Mammary epithelial cell (primary cell): ENCODE results near the gene MBP.

Source experiments
- CTCF ChIP-seq, 2 donors: IDR thresholded peaks in 1 of 2; conservative IDR thresholded peaks in 1 of 2; 2 replicates each; pipeline ENCODE4 v1.5.1; 2011 to 2012; ENCODE audit warnings: inconsistent platforms in 2 of 2, low read length in 2 of 2, mild to moderate bottlenecking in 2 of 2, control low read depth in 1 of 2, low read depth in 1 of 2; ENCODE audit not compliant: insufficient read depth in 1 of 2; ENCODE audit errors: extremely low read depth in 1 of 2
- EZH2 ChIP-seq: IDR thresholded peaks from 2 replicates; pipeline ENCODE4 v1.6.1; 2012; ENCODE audit warnings: low read length, inconsistent platforms, borderline replicate concordance

DNA sequence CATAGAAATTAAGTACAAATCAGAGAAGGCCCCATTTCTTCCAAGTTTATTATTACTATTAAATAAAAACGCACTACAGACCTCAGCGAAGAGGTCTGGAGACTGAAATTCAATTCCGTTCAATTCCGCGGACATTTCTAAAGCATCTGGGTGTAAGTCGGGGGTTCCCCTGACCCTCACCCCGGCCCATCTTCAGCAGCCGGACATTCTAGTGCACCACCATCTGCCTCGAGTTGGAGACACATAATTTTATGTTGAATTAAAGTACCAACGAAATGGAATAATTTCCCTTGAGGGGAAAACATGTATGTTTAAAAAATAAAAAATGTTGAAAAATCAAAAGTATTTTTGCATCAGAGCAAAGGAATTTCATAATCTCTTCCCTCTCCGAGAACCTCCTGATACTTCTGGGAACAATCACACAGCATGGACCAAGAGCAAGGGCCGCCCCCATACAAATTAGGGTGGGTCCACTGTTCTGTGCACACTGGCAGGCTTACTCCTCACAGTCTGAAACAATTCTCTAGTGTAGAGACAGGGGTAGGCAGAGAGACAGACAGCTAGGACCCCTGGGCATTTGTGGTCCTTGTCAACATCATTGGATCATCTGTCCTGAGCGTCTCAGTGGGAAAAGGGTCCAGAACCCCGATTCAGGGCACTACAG is 29.3 kb downstream of the MBP start:
- TF ChIP-seq CTCF (conservative IDR thresholded peaks at IDR 0.05 in 1 of 2, IDR thresholded peaks at IDR 0.05 in 1 of 2; ENCODE audit: extremely low read depth in 1 of 2, insufficient read depth in 1 of 2, low read depth in 1 of 2, low read length in 2 of 2): no peak
- no peak for TF ChIP-seq EZH2
